ENCODE data around the gene BMP2K.

BMP2K gene

DNA sequence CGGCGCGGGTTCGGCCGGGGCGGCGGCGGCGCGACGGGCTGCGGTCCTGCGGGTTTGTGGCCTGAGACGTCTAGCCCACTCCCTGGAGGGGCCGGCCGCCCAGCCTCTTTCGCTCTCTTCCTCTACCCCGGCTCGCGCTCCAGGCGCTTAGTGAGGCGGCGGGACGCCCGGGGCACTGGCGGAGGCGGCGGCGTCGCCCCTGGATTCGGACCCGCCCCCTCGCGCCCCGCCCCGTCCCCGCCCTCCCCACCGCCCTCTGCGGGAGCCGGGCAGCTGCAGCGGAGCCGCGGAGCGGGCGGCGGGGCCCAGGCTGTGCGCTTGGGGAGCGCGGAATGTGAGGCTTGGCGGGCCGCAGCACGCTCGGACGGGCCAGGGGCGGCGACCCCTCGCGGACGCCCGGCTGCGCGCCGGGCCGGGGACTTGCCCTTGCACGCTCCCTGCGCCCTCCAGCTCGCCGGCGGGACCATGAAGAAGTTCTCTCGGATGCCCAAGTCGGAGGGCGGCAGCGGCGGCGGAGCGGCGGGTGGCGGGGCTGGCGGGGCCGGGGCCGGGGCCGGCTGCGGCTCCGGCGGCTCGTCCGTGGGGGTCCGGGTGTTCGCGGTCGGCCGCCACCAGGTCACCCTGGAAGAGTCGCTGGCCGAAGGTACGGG lies at the start of gene BMP2K:
BMP2K (plus strand) TSS at position 272 of the 650 bp plus-strand sequence; CDS start at position 466, 194 bp downstream.
- peak; percentile 55 for DNase-seq (ENCODE audit: low read depth, low spot score)

DNA sequence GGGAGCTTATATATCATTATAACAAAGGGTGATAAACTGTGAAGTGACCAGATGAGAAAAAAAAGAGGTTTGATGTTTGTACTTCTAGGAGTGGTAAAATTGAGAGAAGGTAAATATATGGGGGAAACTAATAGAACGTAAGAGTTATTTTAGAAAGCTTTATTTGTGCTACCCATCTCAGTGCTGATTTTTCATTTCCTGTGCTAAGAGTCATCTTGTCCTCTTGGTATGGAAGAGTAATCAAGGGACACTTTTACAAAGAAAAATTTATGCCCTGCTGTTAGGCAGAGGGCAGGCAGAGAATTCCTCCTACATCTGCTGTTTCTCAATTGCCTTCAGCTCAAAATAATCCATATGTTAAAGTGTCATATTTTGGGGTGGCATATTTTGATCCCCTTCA lies 49.6 kb upstream of the BMP2K start:
- DNase-seq (ENCODE audit: low read depth, low spot score), result no peak

DNA sequence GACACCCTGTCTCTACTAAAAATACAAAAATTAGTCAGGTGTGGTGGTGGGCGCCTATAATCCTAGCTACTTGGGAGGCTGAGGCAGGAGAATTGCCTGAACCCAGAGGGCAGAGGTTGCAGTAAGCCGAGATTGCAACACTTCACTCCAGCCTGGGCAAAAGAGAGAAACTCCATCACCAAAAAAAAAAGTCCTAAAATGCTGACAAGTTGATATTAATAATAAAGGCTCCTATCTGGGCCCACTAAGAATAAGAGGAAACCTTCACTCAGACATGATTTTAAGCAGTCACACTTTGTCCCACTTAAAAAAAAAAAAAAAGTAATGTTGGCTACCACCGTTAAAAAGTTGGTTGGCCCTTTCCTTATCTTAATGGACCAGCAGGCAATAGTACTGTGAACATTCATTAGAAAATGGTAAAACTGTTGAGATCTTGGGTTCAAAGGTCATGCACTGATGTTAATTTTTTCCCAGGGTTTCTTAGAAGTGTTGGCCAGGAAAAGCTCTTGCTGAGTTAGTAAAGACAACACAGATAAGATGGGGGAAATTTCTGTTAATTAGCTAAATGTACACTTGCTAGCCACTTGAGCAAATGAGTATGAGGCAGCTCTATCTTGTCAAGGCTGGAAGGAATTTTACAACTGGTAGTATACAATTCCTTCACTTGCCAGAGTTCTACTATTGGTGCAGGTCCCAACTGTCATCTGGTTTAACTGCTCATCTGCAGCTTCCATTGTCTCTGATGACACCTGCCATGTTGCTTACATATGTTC lies 43.6 kb upstream of the BMP2K start:
- DNase-seq (ENCODE audit: low read depth, low spot score), result no peak

DNA sequence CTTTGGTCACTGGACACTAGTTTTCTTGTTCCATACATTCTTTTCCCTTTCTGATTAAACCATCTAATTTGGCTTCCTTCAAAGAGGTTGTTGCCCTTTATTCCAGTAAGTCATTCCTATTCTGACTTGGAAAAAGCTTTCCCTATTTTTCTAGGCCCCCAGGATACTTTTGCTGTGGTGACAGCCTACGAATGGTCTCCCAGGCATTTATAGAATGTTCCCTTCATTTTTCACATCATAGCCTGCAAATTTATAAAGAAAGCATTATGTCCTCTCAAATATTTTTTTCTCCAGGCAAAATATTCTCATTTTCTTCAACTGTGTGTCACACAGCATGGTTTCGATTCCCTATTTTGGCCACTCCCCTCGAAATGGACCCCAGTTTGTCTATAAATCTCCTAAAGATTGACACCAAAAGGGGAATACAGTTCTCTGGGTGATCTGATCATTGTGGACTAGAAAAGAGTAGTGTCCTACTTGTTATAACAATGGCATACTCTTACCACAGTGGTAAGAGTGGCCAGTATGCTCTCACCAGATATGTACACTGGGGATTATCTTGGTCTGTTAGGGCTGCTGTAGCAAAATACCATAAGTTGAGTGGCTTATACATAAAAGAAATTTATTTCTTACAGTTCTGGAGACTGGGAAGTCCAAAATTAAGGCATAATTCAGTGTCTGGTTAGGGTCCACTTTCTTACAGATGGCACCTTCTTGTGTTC lies 41.5 kb upstream of the BMP2K start:
- no peak for DNase-seq (ENCODE audit: low read depth, low spot score)

DNA sequence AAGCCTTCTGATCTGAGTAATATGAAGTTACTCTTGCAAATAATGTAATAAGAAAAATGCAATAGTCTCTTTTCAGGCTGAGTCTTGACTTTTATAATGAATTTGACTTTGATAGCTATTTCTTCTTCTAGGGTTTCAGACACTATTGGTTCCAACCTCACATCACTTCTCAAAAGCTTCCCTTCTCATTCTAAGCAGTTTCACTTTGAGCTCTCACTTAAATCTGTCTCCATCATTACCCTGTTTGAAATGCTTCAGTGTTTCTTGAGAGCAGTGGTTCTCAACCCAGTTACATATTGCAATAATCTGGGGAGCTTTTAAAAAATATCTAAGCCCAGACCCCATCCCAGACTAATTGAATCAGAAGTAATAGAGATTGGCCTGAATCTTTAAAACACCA lies 40.5 kb upstream of the BMP2K start:
- DNase-seq (ENCODE audit: low read depth, low spot score), result no peak

DNA sequence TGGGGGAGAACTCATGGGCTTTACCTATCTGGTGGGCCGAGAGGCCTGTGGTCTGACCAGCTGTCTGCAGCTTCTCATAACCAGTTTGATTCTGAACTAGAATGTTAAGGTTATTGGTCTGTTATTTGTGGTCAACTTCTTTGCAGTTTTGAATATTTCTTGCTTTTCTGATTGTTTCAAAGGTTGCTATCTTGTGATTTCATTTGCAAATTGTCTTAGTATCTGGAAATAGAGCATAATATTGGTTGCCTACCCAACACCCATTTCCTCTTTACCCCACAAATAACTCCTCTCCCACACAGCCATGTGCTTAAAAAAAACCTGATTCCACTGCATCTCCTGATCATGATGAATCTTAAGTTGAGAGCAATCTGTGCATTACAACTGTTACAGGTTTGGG lies 39.1 kb upstream of the BMP2K start:
- no peak for DNase-seq (ENCODE audit: low read depth, low spot score)

DNA sequence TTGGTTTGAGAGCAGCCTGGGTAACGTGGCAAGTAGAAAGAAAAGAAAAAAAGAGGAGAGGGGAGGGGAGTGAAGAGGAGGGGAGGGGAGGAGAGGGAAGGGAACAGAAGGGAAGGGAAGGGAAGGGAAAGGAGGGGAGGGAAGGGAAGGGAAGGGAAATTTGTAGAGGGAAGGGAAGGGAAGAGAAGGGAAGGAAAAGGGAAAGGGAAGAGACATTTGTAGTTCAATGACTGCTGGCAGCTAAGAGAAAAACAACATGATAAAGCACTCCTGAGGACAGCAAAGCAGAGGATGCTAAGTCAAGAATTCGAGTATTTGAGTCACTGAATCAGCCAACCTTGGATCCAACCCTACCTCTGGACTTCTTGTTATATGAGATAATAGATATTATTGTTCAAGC lies 38.2 kb upstream of the BMP2K start:
- DNase-seq (ENCODE audit: low read depth, low spot score), result no peak

DNA sequence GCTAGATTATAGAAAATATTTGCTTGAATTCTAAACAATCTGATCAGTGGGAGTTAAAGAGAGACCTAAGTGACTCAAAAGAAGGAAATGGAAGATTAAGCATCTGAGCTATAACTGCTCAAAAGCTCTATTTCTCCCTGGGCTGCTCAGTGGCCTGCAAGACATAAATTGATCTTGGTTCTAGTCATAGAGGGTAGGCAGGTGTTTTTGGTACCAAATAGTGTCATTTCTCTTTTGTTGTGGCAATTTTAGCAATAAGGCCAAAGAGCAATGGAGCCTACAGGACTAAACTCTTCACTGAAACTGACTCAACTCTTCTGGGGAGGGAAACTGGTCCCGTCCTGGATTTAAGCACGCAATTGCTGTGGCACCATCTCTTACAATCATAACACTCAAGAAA lies 33.9 kb upstream of the BMP2K start:
- no peak for DNase-seq (ENCODE audit: low read depth, low spot score)

DNA sequence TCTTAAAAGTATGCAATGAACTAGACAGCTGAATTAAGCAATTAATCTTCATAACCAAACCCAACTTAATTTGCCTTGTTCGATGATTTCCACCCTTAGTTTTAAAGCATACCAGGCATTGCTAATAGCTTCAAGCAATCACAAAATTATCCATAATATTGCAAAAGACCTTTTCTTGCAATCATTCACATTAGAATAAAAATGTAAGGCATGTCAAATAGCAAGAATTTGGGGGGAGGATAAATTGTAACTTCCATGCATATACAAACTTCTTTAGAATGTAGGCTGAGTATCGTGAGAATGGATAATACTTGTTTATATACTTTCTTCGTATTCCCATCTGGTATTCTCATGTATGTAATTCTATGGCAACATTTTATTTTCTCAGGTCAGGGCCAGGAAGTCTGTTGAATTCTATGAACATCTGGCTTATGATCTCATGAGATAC lies 28.7 kb upstream of the BMP2K start:
- no peak for DNase-seq (ENCODE audit: low read depth, low spot score)

DNA sequence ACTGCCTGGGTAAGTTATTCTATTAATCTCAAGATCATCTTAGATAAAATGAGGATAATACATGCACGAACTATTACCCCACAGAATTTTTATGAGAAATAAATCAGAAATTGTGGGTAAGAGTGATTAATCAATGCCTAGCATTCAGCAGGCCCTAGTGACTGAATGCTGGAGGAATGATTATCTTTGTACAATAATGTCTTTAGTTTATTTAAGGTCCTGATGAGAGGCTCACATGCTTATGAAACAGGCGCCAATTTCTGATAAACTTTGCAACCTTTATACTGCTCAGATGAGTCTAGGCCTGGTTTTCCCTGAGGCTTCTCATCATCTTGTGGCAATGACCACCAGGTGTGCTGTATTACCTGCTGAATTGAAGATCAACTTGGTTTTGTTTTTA lies 27.8 kb upstream of the BMP2K start:
- no peak for DNase-seq (ENCODE audit: low read depth, low spot score)

DNA sequence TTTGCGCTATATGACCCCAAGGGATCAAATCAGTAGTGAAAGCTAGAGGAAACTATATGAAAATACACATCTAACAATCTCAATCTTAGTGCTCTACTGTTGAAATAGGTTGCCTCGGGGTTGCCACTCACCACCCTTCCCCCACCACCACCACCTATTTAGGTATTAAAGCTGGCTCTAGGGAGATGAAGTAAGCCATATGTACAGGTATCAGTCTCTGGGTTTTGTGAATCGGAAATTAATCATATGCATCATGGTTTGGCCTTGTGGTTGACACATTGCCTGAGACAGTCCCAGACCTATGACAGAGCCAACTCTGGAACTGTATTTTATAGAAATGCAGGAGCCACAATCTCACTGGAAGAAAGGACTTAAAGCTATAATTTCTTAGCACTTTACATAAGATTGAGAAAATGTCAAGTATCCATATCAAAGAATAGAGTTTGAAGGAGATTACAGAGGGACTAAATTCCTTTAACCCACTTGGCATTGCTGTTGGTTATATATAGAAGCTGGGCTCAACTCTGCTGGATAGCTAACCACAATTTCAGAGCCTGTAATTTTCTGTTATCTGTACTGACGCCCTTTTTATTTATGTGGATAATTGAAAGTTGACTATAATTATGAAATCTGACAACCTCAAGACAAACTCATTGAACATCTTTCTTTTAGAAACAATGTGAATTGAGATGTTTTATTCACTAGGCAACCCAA lies 26.7 kb upstream of the BMP2K start:
- no peak for DNase-seq (ENCODE audit: low read depth, low spot score)

DNA sequence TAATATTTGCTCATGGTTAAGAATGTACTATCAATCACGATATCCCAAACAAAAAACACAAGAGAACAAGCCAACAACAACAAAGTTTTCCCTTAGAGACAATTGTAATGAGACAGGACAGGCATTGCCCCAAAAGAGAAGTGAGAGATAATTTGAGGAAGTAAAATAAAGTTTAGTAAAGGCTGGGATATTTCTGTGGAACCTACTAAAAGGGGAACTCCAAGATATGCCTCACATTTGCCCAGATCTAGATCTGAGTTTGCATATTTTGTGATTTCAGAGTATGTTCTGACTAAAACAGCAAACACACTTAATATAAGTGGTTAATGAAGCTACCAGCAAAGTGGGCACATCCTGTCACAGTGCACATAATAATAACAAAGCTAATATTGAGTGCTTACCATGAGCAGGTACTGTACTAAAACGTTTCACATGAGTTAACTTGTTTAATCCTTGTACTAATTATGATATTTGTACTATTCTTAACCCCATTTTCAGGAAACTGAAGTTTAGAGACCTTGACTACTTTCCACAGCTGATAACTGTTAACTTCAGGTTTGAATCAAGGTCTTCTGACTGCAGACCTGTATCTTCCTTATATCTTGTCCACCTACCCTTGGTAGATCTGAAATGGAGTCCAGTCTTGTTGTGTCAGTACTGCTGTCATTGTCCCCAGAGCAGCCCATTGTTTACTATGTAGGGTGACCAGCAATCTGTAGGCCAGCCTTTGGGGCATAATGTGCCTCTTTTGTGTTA lies 26.0 kb upstream of the BMP2K start:
- no peak for DNase-seq (ENCODE audit: low read depth, low spot score)

DNA sequence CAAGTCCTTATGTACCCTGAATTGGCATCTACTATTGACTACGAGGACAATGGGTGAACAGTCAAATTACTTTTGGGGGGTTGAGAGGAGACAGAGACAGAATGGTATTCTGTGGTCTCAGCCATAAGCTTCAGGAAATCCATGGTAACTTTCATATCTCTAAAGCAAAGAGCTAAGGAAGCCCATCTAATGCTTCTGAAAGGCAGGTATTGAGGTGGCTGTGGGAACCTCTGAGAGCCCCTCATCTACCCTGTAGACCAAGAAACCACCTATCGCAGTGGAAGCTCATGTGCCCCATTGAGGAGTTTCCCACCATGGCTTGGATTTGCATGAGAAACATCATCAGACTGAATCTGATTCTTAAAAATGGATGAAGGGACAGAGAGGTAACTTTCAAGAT lies 23.1 kb upstream of the BMP2K start:
- no peak for DNase-seq (ENCODE audit: low read depth, low spot score)

DNA sequence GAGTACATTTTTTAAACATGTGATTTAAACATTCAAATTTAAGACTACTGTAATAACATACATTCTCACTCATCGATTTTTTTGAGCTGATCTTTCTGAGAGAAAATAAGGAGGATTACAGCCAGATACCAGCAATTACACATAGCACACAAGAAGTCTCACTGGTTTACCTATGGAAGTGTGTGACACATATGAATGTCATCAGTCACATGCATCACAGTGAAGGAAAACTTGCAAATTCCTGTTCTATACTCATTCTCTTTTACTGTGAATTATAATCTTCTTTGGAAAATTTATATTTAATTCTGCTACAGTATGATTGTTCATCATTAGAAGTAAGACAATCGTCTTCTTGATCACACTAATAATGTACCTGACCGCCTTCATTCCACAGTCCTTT lies 21.3 kb upstream of the BMP2K start:
- no peak for DNase-seq (ENCODE audit: low read depth, low spot score)

DNA sequence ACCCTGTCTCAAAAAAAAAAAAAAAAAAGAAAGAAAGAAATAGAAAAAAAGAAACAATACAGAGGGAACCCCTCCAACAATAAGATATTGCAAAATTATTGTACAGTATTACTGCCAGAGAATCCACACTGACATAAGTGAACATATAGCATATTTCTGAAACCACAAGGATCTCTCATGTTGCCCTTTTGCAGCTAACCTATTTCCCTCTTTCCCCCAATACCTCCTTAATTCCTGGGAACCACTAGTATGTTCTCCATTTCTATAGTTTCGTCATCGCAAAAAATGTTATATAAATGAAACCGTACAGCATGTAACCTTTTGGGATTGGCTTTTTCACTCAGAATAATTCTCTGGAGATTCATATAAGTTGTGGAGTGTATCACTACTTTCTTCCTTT lies 20.0 kb upstream of the BMP2K start:
- no peak for DNase-seq (ENCODE audit: low read depth, low spot score)

DNA sequence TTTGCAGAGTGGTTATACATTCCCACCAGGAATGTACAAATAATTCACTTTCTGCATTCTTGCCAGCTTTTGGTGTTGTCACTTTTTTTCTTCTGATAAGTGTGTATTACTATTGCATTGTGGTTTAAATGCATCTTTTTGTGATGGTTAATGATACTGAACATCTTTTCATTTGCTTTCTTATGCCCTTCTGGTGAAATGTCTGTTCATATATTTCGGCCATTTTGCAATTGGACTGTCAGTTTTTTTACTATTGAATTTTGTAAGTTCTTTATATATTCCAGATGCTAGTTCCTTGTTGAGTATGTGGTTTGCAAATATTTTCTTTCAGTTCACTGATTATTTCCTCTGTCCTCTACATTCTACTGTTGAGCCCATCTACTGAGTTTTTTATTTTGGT lies 19.4 kb upstream of the BMP2K start:
- DNase-seq (ENCODE audit: low read depth, low spot score), result no peak

DNA sequence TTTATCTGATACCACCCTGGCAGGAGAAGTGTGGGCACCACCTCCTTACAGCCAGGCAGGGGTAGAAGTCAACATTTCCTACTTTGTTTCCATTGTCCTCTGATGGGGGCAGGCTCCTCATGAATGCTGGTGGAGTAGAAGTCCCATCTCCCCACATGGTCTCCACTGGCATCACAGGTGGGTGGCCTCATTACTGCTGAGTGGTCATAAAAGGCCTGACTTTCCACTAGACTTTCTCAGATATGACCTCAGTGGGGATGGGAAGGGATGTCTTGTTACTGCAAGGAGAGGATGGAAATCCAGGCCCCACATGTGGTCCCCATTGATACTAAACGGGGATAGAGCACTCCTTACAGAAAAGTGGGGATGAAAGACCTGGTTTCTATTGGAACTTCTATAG lies 18.6 kb upstream of the BMP2K start:
- DNase-seq (ENCODE audit: low read depth, low spot score), result no peak

DNA sequence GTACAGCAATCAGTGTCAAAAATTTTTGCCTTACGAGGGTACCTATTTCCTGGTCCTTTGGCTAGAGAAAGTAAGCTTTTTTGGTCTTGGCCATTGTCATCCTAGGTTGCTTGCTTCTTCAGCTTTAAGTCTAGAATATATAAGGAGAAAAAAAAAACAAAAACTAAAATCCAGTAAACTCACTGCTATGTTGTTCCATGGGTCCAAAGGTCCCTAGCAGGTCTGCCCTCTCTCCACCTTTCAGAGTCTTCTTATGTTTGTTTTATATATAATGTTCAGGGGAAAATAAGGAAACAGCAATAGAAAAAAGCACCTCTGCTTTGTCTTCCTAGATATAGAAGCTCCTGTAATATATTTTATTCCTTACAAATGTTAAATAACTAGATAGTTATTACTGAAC lies 18.1 kb upstream of the BMP2K start:
- no peak for DNase-seq (ENCODE audit: low read depth, low spot score)

DNA sequence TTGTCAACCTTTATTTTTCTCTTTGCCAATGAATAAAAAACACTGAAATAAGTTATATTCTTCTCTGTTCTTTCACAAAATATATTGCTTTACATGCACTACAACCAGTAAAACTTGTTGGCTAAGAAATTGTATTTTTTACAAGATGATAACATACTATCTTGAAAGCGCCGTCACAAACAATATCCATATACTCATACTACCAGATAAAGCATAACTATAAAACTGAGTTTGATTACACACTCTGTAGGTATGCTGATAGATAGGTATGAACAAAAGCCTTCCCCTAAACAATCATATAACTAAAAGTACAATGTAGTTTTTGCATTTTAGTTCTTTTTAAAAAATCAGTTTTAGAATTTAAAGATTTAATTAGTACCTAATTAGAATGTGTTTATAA lies 13.6 kb upstream of the BMP2K start:
- no peak for DNase-seq (ENCODE audit: low read depth, low spot score)

DNA sequence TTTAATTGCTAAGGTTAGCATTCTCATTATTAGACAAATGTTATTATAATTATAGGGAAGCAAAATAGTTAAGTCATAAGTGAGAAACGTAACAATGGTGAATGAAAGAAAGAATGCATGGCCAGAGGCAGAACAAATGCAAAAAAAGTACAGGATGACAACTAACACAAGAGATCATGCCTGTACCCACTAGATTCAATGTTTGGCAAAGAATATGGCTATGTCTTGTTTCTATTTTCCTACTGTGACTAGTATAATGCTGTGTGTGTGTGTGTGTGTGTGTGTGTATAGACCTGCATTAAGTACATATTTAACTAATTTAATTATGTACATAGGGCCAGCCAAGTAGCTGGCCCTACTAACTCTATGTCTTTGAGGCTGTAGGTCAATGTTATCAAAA lies 12.9 kb upstream of the BMP2K start:
- no peak for DNase-seq (ENCODE audit: low read depth, low spot score)

DNA sequence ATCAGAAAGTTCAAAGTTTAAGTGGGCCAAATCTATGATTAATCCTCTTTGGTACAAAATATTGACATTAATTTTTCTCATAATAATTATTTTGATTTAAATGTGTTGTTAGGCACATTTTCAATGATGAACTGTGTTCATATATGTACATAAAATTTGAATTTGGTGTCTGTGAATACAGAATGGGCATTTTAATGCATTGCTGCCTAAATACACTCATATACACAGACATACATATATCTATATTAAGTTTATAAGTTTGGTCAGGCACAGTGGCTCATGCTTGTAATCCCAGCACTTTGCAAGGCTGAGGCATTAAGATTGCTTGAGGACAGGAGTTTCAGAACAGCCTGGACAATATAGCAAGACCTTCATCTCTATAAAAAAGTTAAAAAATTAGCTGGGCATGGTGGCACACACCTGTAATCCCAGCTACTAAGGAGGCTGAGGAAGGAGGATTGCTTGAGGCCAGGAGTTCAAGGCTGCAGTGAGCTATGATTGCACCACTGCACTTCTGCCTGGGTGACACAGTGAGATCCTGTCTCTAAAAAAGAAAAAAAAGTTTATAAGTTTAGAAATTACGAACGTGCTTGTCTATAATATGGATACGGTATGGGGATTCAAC lies 12.3 kb upstream of the BMP2K start:
- no peak for DNase-seq (ENCODE audit: low read depth, low spot score)
